Putamen (tissue), 1 donor: ENCODE measurements around the gene BAIAP2.
"Not testable (repeated sequence)": the region's sequence is repeated elsewhere in the genome, so short reads cannot be mapped to it uniquely, and the experiment has no call there.

Experiments
- DNase-seq: peaks from one replicate; pipeline ENCODE4 v3.0.0-alpha.2; 2016; ENCODE audit warnings: low spot score

BAIAP2 gene

DNA sequence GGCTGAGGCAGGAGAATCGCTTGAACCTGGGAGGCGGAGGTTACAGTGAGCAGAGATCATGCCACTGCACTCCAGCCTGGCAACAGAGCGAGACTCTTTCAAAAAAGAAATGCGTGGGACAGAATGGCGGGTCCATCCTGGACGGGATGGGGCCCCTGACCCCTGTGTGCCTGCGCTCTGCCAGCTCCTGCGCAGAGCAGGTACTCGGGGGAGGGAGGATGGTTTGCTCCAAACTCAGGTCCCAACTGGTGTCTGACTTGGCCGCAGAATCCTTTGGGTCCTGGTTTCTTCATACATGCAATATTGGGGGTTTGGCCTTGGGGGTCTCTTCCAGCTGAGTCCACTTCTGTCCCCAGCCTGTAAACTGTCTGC lies 33.0 kb upstream of the BAIAP2 start:
- DNase-seq = no peak

DNA sequence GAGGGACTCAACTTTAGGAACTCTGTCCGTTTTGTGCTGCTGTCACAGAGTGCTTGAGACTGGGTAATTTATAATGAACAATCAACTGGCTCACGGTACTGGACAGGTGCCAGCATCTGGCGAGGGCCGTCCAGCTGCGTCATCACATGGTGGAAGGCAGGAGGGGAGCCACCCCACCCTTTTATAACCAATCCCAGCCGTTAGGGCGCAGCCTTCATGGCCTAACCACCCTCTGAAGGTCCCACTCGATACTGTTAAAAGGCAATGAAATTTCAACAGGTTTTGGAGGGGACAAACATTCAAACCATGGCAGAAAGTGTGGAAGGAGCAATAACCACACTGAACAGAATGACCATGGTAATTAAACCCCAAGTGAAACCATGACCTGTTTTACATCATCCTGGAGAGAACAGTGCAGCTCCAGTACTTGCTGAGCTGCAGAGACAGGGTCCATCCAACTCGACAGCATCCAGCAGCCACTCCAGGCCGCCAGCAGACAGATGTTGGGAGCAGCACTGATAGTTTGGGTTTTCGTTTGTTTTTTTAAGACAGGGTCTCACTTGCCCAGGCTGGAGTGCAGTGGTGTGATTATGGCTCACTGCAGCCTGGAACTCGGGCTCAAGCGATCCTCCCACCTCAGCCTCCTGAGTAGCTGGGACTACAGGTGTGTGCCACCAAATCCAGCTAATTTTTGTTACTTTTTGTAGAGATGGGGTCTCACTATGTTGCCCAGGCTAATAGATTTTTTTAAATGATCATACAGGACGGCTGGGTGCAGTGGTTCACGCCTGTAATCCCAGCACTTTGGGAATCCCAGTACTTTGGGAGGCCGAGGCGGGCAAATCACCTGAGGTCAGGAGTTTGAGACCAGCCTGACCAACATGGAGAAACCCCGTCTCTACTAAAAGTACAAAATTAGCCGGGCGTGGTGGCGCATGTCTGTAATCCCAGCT lies 32.3 kb upstream of the BAIAP2 start:
- no peak for DNase-seq

DNA sequence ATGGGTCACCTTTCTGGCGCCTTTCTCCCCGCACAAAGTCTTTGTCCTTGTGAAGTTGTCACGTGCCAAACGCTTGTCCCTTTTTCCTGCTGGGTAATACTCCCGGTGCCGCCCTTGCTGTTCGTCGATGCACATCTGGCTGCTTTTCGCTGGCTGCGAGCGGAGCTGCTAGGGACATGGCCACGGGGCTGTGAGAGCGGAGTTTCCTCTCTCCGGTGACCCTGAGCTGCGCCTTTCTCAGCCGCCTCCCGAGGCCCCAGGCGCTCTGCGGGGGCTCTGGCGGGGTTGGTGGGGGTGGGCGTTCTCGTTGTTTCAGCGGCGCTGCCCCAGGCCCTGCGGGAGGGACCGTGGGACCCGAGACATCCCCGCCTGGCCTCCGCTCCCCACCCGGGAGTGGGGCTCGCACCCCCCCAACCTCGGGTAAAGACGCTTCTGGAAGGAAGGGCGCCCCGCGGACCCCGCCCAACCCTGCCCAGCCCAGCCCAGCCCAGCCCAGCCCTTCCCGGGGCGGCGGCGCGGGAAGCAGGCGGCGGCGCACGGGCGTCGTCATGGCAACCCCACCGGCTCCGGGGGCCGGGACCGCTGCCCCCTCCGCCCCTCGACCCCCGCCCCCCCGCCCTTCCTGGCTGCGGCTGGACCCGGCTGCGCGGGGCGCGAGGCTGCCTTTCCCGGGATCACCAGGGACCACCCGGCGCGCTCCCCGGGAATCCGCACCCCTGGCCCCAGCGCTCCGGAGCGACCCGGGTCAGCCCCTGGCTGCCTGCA lies 31.1 kb upstream of the BAIAP2 start:
- no peak for DNase-seq

DNA sequence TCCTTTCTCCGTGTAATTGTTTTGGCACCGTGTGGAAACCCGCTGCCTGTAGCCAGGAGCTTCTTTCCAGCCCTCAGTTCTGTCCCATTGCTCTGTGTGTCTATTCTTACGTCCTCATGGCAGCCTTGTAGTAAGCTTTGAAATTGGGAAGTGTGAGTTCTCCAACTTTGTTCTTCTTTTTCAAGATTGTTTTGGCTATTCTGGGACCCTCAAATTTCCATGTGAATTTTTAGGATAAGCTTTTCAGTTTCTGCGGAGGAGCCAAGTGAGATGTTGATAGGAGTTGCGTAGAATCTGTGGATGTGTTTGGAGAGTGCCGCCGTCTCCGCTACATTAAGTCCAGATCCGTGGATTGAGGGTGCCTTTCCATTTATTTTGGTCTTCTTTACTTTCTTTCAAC lies 28.1 kb upstream of the BAIAP2 start:
- no peak for DNase-seq

DNA sequence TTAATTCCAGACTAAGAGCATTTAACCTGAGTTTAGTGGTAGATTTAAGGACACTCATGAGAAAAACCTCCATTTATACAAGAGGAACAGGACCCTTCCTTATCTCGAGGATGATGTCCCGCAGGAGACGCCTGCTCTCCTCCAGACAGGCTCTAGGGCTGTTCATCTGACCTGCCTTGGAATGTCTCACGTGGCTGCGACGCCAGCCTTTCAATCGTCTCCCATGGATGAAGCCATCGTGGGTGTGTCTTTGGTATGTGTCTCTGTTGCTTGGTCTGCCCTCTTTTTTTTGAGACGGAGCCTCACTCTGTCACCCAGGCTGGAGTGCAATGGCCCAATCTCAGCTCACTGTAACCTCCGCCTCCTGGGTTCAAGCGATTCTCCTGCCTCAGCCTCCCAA lies 26.8 kb upstream of the BAIAP2 start:
- DNase-seq = no peak

DNA sequence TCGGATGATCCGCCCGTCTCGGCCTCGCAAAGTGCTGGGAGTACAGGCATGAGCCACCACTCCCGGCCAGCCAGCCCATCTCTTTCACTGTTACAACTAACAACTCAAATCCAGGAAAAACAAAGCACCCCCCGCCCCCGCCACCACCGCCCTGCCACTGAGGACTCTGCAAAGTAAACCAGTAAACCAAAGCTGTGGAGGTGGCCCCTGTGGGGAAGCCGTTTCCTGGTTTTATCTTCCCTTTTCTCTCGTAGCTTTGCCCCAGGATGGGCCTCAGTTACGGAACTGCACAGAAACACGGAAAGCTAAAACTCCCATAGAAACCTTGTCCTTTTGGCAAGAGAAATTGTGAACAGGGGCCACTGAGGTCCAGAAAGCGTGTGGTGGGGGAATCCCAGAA lies 25.8 kb upstream of the BAIAP2 start:
- DNase-seq = no peak

DNA sequence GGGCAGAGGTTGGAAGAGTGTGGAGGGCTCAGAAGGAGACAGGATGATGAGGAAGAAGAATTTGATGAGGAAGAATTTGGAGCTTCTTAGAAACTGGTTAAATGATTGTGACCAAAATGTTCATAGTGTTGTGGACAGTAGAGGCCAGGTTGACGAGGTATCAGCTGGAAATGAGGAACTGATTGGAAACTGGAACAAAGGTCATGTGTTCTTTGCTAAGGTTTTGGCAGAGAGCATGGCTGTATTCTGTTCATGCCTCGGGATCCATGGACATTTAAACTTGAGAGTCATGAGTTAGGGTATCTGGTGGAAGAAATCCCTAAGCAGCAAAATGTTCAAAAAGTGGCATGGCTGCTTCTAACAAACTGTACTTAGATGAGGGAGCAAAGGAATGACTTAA lies 24.0 kb upstream of the BAIAP2 start:
- DNase-seq = no peak

DNA sequence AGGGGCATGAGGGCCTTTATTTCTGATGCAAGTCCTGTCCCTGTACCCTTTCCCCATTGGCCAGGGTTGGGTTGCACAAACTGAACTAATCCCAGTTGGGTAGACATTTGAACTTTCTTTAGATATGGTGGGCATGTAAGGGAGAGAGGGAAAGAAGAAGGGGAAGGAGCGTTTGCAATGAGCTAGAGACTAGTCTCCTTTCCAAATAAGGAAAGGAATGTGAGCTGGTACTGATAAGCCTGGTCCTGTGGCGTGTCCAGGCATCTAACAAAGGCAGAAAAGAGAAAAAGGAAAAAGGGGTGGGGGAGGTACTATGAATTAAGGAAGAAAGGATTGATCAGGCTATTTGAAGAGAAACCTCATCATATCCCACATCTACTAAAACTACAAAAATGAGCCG lies 23.0 kb upstream of the BAIAP2 start:
- no peak for DNase-seq

DNA sequence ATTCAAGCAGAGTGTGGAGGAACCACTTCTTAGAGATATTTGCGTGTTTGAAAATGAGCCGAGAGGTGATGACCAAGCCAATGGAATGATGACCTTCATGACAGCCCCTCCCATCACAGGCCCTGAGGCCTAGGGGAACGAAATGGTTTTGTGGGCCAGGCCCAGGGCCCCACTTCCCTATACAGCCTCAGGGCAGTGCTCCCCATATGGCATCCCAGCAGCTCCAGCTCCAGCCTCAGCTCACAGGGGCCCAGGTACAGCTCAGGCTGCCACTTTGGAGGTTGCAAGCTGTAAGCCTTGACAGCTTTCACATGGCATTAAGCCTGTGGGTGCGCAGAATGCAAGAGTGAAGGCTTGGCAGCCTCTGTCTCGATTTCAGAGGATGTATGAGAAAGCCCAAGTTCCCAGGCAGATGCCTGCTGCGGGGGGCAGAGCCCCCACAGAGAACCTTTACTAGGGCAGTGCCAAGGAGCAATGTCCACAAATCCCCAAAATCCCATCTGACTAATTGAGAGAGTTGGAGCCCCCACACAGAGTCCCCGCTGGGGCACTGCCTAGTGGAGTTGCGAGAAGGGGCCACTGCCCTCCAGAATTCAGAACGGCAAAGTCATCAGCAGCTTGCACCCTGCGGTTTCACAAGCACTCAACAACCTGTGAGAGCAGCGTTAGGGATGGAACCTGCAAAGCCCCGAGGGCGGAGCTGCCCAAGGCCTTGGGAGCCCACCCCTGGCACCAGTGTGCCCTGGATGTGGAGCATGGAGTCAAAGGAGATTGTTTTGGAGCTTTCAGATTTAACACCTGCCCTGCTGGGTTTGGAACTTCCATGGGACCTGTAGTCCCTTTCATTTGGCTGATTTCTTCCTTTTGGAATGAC lies 22.1 kb upstream of the BAIAP2 start:
- DNase-seq = no peak

DNA sequence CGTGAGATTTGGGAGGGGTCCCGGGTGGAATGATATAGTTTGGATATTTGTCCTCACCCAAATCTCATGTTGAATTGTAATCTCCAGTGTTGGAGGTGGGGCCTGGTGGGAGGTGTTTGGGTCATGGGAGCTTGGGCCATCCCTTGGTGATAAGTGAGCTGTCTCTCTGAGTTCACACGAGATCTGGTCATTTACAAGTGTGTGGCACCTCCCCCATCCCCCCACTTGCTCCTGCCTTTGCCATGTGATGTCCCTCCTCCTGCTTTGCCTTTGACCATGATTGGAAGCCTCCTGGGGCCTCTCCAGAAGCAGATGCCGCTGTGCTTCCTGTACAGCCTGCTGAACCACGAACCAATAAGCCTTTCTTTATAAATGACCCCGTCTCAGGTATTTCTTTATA lies 21.3 kb upstream of the BAIAP2 start:
- no peak for DNase-seq

DNA sequence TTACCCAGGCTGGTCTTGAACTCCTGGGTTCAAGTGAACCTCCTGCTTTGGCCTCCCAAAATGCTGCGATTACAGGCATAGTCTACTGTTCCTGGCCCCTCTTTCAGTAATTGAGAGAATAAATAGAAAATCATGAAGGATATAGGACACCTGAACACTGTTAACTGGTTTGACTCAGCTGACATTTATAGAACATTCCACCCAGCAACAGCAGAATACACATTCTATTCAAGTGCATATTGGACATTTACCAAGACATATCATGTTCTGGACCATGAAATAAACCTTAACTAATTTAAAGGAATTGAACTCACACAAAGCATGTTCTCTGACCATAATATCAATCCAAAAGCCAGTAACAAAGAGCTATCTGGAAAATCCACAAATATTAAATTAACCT lies 19.8 kb upstream of the BAIAP2 start:
- no peak for DNase-seq

DNA sequence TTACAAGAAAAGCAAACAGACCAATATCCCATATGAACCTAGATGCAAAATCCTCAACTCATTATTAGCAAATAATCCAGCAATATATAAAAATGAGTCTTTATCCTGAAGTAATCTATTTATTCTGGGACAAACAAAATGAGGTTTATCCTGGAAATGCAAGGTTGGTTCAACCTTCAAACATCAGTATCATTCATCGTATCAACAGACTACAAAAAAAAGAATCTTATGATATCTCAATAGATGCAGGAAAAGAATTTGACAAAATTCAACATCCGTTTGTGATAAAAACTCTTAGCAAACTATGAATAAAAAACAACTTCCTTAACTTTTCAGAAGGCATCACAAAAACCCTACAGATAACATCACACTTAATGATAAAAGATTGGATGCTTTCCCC lies 18.4 kb upstream of the BAIAP2 start:
- no peak for DNase-seq

DNA sequence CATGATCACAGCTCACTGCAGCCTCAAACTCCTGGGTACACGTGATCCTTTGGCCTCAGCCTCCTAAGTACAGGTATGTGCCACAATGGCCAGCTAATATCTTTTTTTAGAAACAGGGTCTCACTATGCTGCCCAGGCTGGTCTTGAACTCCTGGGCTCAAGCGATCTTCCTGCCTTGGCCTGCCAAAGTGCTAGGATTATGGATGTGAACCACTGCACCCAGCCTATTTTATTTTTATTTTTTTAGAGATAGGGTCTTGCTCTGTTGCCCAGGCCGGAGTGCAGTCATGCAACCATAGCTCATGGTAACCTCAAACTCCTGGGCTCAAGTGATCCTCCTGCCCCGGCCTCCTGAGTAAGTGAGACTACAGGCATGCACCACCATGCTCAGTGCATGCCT lies 17.6 kb upstream of the BAIAP2 start:
- DNase-seq = not testable (repeated sequence)

DNA sequence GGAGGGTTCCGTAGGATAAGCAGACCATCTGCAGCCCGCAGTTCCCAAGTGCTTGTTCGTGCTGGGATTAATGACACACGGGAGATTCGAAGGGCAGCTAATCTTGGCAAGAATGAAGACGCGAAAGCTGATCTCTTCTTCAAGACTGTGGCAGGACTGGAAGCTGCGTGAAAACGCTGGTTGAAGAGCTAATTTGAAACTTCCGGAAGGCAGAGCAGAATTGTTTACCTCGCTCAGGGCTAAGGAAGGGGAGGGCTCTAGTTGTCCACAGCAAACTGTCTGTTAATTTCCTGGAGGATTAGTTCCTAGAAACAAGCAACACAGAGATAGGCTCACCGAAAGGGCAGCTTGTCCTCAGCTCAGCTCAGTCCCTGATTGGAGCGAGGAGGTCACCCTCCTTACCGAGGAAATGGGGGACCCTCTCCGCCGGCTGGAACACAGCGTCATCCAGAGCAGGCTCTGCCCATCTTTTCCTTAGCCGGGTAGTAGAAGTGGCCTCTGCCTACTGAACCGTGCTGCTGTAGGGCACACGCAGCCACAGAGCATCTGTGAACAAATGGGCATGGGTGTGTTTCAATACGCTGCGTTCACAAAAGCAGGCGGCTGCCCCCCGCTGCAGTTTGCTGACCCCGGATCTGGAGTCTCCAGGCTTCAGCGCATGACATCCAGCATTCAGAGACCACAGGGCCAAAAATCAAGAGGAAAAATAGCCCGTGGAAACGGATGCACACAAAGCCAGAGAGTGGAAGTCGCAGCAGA lies 16.7 kb upstream of the BAIAP2 start:
- no peak for DNase-seq

DNA sequence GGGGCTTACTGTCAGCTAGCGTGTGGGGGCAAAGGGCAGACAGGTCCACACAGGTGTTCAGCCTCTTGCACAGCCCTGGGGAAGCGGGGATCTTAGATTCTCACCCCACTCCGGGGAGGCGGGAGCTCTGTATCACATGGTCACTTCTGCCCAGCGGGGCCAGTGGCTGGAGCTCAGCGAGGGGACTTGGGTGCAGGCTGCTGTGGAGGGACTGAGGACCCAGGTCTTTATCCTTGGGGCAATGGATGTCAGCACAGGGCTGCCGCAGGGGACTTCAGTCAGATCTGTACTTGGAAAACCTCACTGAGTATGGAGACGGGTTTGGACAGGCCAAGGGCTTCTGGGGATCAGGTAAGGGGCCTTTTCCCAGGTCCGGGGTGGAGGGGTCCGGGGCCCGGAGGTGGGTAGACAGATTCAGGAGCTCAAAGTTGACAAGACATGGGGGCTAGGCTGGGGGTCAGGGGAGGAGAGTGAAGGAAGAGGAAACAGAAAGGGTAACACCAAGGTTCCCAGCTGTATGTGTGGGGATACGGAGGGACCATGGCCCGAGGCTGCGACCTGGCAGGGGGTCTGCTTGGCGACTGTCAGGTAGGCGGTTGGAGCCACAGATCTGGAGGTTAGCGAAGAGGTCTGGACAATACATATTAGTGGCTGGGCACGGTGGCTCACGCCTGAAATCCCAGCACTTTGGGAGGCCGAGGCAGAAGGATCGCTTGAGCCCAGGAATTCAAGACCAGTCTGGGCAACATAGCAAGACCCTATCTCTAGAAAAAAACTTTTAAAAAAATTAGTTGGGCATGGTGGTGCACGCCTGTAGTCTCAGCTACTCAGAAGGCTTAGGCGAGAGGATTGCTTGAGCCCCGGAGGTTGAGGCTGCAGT lies 15.1 kb upstream of the BAIAP2 start:
- DNase-seq = no peak

DNA sequence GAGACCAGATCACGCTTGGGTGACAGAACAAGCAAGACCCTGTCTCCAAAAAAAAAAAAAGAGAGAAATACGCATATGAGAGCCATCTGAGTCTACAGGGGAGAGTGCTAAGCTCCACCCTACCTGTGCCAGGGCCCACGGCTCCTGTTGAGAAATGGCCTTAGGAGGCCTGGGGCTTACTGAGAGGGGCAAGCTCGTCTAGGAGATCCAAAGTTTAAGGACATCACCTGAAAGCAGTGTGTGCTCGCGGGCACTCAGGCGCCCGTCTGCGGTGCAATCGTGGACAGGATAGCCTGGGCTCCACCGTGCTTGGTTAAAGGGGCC lies 14.5 kb upstream of the BAIAP2 start:
- DNase-seq = no peak

DNA sequence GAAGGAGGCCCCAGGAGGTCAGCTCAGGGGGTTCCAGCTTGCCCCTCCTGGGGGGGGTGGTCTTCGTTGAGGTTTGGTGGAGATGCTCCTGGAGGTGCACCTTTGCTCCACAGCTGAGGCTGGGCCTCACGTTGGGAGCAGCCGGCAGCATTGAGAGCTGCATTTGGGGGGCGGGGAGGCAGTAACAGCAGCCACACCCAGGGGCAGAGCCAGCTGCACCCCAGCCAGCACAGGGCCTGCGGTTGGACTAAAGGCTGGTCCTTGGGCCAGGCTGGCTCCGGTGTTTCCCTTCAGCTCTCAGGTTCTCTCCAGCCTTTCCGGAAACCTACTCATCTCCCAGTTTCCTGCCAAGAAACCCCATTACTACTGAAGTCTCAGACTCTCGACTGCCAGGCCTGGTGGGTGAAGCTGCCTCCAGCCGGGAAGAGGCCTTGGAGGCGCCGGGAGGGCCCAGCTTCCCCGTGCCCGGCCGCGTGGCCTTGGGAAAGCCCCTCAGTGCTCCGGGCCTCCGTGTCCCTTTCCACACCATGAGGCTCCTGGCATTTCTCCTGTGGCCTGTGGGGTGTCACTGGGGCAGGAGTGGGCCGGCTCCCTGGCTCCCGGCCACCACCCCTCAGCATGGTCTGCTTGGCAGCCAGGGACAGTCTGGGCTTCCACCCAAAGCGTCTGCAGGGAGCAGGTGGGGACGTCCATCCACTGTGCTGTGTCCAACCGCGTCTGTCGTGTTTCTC lies 14.0 kb upstream of the BAIAP2 start:
- DNase-seq = no peak

DNA sequence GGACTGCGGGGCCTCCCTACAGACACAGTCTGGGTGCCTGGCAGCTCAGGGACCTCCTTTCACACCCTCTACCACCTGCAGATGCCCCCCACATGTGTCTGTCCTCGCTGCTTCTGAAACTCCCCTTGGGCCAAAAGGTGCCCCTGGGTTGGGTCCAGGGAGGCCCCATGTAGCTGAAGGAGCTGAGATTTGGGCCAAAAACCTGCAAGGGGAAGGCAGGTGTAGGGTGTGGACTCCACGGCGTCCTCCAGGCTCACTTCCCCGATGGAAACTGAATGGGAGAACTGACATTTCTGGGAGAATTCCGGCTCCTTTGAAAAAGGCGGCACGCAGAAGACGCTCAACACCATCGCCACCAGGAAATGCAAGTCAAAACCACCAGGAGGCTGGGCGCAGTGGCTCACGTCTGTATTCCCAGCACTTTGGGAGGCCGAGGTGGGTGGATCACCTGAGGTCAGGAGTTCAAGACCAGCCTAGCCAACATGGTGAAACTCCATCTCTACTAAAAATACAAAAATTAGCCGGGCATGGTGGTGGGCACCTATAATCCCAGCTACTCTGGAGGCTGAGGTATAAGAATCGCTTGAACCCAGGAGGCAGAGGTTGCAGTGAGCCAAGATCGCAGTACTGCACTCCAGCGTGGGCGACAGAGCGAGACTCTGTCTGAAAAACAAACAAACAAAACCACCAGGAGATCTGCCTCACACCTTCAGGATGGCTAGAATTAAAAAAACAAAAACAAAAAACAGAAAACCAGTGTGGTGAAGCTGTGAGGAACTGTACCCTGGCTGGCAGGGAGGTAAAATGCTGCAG lies 13.2 kb upstream of the BAIAP2 start:
- DNase-seq = no peak

DNA sequence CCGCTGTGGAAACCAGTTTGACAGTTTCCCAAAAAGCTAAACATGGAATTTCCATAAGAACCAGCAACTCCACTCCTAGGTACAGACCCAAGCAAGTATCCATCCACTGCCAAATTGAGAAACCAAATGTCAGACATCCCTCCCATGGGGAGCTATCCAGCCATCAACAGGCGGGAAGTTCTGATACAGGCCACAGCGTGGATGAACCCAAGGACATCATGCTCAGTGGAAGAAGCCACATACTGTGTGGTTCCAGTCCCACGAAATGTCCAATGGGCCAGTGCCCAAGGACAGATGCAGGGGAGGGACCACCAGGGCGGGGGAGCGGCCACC lies 12.6 kb upstream of the BAIAP2 start:
- no peak for DNase-seq
